GM12801 (cell line): ENCODE results near the gene TSPAN2.

Experiments
- CTCF ChIP-seq: IDR thresholded peaks from one replicate; pipeline ENCODE4 v1.5.1; 2011; ENCODE audit warnings: control low read depth; ENCODE audit not compliant: insufficient read length; ENCODE audit errors: extremely low read depth

Gene TSPAN2

GRCh38 chr1:115134850-115135480 is 45.7 kb upstream of the TSPAN2 start:
- no peak for TF ChIP-seq CTCF

- no peak for TF ChIP-seq CTCF
These were observed 44.9 kb upstream of the TSPAN2 start for GRCh38 chr1:115134231-115134630.

GRCh38 chr1:115133440-115133839 is 44.1 kb upstream of the TSPAN2 start:
- no peak for TF ChIP-seq CTCF

- no peak for TF ChIP-seq CTCF
These were observed 41.5 kb upstream of the TSPAN2 start for GRCh38 chr1:115130786-115131185.

- no peak for TF ChIP-seq CTCF
These were observed 39.9 kb upstream of the TSPAN2 start for GRCh38 chr1:115129071-115129640.

- TF ChIP-seq CTCF = no peak
These were observed 38.2 kb upstream of the TSPAN2 start for GRCh38 chr1:115127539-115127938.

- no peak for TF ChIP-seq CTCF
These were observed 37.2 kb upstream of the TSPAN2 start for GRCh38 chr1:115126516-115126915.

GRCh38 chr1:115123116-115123515 is 33.8 kb upstream of the TSPAN2 start:
- no peak for TF ChIP-seq CTCF
